ENCODE results near the gene GMDS.

GMDS gene

GRCh38 chr6:1809291-1809988 is 436.0 kb downstream of the GMDS start:
- no peak for DNase-seq (ENCODE audit: low read depth, low spot score)

- DNase-seq (ENCODE audit: low read depth, low spot score), result no peak
Observed at GRCh38 chr6:1806935-1807334, 438.5 kb downstream of the GMDS start.

- DNase-seq (ENCODE audit: low read depth, low spot score), result no peak
Observed at GRCh38 chr6:1802491-1803395, 442.7 kb downstream of the GMDS start.

- DNase-seq (ENCODE audit: low read depth, low spot score), result no peak
Observed at GRCh38 chr6:1801401-1801800, 444.0 kb downstream of the GMDS start.

- no peak for DNase-seq (ENCODE audit: low read depth, low spot score)
Observed at GRCh38 chr6:1800845-1801244, 444.6 kb downstream of the GMDS start.

GRCh38 chr6:1798965-1799325 is 446.5 kb downstream of the GMDS start:
- DNase-seq (ENCODE audit: low read depth, low spot score), result no peak

GRCh38 chr6:1798303-1798964 is 447.0 kb downstream of the GMDS start:
- no peak for DNase-seq (ENCODE audit: low read depth, low spot score)

- DNase-seq (ENCODE audit: low read depth, low spot score), result peak; percentile 34
Observed at GRCh38 chr6:1797801-1798200, 447.6 kb downstream of the GMDS start.

- no peak for DNase-seq (ENCODE audit: low read depth, low spot score)
Observed at GRCh38 chr6:1796706-1797529, 448.5 kb downstream of the GMDS start.

GRCh38 chr6:1795910-1796309 is 449.5 kb downstream of the GMDS start:
- DNase-seq (ENCODE audit: low read depth, low spot score), result no peak

GRCh38 chr6:1792989-1793388 is 452.4 kb downstream of the GMDS start:
- no peak for DNase-seq (ENCODE audit: low read depth, low spot score)

- no peak for DNase-seq (ENCODE audit: low read depth, low spot score)
Observed at GRCh38 chr6:1790684-1791083, 454.7 kb downstream of the GMDS start.

- DNase-seq (ENCODE audit: low read depth, low spot score), result peak; percentile 82
Observed at GRCh38 chr6:1789092-1789491, 456.3 kb downstream of the GMDS start.

- peak; percentile 90 for DNase-seq (ENCODE audit: low read depth, low spot score)
Observed at GRCh38 chr6:1787894-1788293, 457.5 kb downstream of the GMDS start.

GRCh38 chr6:1786455-1787453 is 458.7 kb downstream of the GMDS start:
- no peak for DNase-seq (ENCODE audit: low read depth, low spot score)

GRCh38 chr6:1784422-1784884 is 461.0 kb downstream of the GMDS start:
- DNase-seq (ENCODE audit: low read depth, low spot score), result no peak

GRCh38 chr6:1781817-1782184 is 463.6 kb downstream of the GMDS start:
- no peak for DNase-seq (ENCODE audit: low read depth, low spot score)

- no peak for DNase-seq (ENCODE audit: low read depth, low spot score)
Observed at GRCh38 chr6:1781152-1781816, 464.1 kb downstream of the GMDS start.

GRCh38 chr6:1780251-1780867 is 465.0 kb downstream of the GMDS start:
- DNase-seq (ENCODE audit: low read depth, low spot score), result no peak

All from astrocyte of the hippocampus (primary cell).